Natural killer cell (primary cell): ENCODE data around the gene NUBPL. TPM values are rescaled to one million over a fixed set of nuclear protein-coding genes. Genes with fewer than 3 reads are reported as not detected.
A peak's percentile ranks its signal among the peaks of the same experiment; 100 is the strongest.

ENCODE experiments used
- ATAC-seq, 3 donors: fragments of 150-1000 bp in 2 of 3; fragments of 200-7000 bp in 1 of 3; cut with Tn5 transposase; 1 replicate in 1 of 3; 2 replicates in 2 of 3; pipeline ENCODE4 v1.10.0; 2021; ENCODE audit warnings: mild to moderate bottlenecking in 2 of 3, moderate library complexity in 2 of 3
- DNase-seq, 2 donors: peaks; one replicate each; pipeline versions ENCODE4 v3.0.0 to v3.0.0-alpha.2; 2013 to 2021; ENCODE audit warnings: mixed read lengths in 1 of 2
- H3K27ac ChIP-seq: one replicate; pipeline ENCODE4 v1.5.1; 2013; ENCODE audit warnings: mild to moderate bottlenecking, low read length
- H3K27me3 ChIP-seq: one replicate; pipeline ENCODE4 v1.6.1; 2013; ENCODE audit warnings: low read length; ENCODE audit not compliant: control insufficient read depth, insufficient read depth
- H3K36me3 ChIP-seq: one replicate; pipeline ENCODE4 v1.6.1; 2013; ENCODE audit warnings: low read length; ENCODE audit not compliant: control insufficient read depth, insufficient read depth
- H3K4me1 ChIP-seq: one replicate; pipeline ENCODE4 v1.6.1; 2013; ENCODE audit warnings: low read length; ENCODE audit not compliant: control insufficient read depth, insufficient read depth
- H3K4me3 ChIP-seq: one replicate; pipeline ENCODE4 v1.5.1; 2013; ENCODE audit warnings: low read length
- H3K9me3 ChIP-seq: one replicate; pipeline ENCODE4 v1.6.1; 2013; ENCODE audit warnings: low read length; ENCODE audit not compliant: control insufficient read depth, insufficient read depth
- H3K27ac Mint-ChIP-seq, 2 donors: one replicate each; pipeline ENCODE4 v1.8.0; 2022; ENCODE audit warnings: mild to moderate bottlenecking in 2 of 2, mixed read lengths in 2 of 2, moderate library complexity in 1 of 2
- H3K27me3 Mint-ChIP-seq, 2 donors: one replicate each; pipeline ENCODE4 v1.8.0; 2022; ENCODE audit warnings: low read depth in 2 of 2, mixed read lengths in 2 of 2
- H3K36me3 Mint-ChIP-seq: one replicate; pipeline ENCODE4 v1.8.0; 2022; ENCODE audit warnings: mixed read lengths
- H3K4me1 Mint-ChIP-seq, 2 donors: one replicate each; pipeline ENCODE4 v1.8.0; 2022; ENCODE audit warnings: mixed read lengths in 2 of 2
- H3K4me3 Mint-ChIP-seq: one replicate; pipeline ENCODE4 v1.8.0; 2022; ENCODE audit warnings: mild to moderate bottlenecking, moderate library complexity, mixed read lengths
- H3K9me3 Mint-ChIP-seq, 2 donors: one replicate each; pipeline ENCODE4 v1.8.0; 2022; ENCODE audit warnings: mixed read lengths in 2 of 2
- CTCF ChIP-seq: fragments of 200-600 bp; IDR thresholded peaks from one replicate; pipeline ENCODE4 v1.8.0; 2022; ENCODE audit warnings: antibody characterized with exemption
- WGBS: methylation state at CpG from one replicate; pipeline ENCODE4 v1.1.7; 2013; ENCODE audit warnings: missing lambda C conversion rate; ENCODE audit not compliant: insufficient coverage; 5-methylcytosine and 5-hydroxymethylcytosine counted together
- intact Hi-C: fragments of 100-400 bp; cut with micrococcal nuclease; formaldehyde crosslinking; loops from one replicate; pipeline ENCODE4 v1.14.2; 2022
- total RNA-seq, 4 donors: library from RNA; stranded (reverse); fragments of 120-200 nt in 1 of 4; gene quantifications; one replicate each; pipeline versions ENCODE4 v1.2.3 to v1.2.4, GENCODE V29; 2013 to 2022

NUBPL gene
- total RNA-seq, 3 donors from 2014 or later (not counting 1 experiment from before 2014, with no cell fraction given), result 7.1 to 8.5 (median 7.5) TPM

GRCh38 chr14:31529053-31529452 lies 32.2 kb upstream of the NUBPL start:
- H3K4me1 ChIP-seq, result no peaks in the 10 kb centered on the region
- no peak overlapping the region for H3K27ac ChIP-seq
- Mint-ChIP-seq H3K27me3 (no peaks in the 10 kb centered on the region), H3K36me3 (no peaks in the 10 kb centered on the region), H3K27ac (no peak overlapping the region), H3K4me3 (no peak overlapping the region), H3K4me1 (no peaks in the 10 kb centered on the region), H3K9me3 (no peaks in the 10 kb centered on the region)
- no peak overlapping the region for H3K4me3 ChIP-seq
- H3K27me3 ChIP-seq, result no peaks in the 10 kb centered on the region
- DNase-seq, result no peak
- 93% methylated on average over 1 of the region's 1 CpG for WGBS
- TF ChIP-seq CTCF, result no peak
- H3K36me3 ChIP-seq, result no peaks in the 10 kb centered on the region
- no peaks in the 10 kb centered on the region for H3K9me3 ChIP-seq
- intact Hi-C loops, result no loop called here
- ATAC-seq, result peak in 1 of 3 donors; percentile 24

- no peak overlapping the region for H3K4me3 Mint-ChIP-seq
Observed at GRCh38 chr14:31530136-31530535, 31.1 kb upstream of the NUBPL start.

GRCh38 chr14:31536201-31536960 lies 24.8 kb upstream of the NUBPL start:
- no peak for DNase-seq
- H3K27me3 Mint-ChIP-seq, result peaks cover 9 to 28% of the 10 kb centered on the region in 2 donors
- no peaks in the 10 kb centered on the region for H3K9me3 Mint-ChIP-seq

More at GRCh38 chr14:31530136-31530535, 31.1 kb upstream of the NUBPL start:
- ATAC-seq, result no peak
- Mint-ChIP-seq H3K9me3 (no peaks in the 10 kb centered on the region), H3K4me1 (no peaks in the 10 kb centered on the region), H3K36me3 (no peaks in the 10 kb centered on the region), H3K27me3 (peaks cover 0 to 4% of the 10 kb centered on the region in 2 donors), H3K27ac (no peak overlapping the region)
- H3K4me1 ChIP-seq, result no peaks in the 10 kb centered on the region
- H3K4me3 ChIP-seq, result no peak overlapping the region
- no peak overlapping the region for H3K27ac ChIP-seq
- intact Hi-C loops, result no loop called here
- H3K9me3 ChIP-seq, result no peaks in the 10 kb centered on the region
- WGBS, result 61% methylated on average over 6 of the region's 7 CpGs
- no peak for DNase-seq
- H3K27me3 ChIP-seq, result no peaks in the 10 kb centered on the region
- H3K36me3 ChIP-seq, result no peaks in the 10 kb centered on the region
- TF ChIP-seq CTCF, result no peak

More at GRCh38 chr14:31536201-31536960, 24.8 kb upstream of the NUBPL start:
- H3K27me3 ChIP-seq, result no peaks in the 10 kb centered on the region
- Mint-ChIP-seq H3K4me1 (no peaks in the 10 kb centered on the region), H3K36me3 (no peaks in the 10 kb centered on the region), H3K4me3 (no peak overlapping the region), H3K27ac (no peak overlapping the region)
- no peaks in the 10 kb centered on the region for H3K4me1 ChIP-seq
- intact Hi-C loops, result no loop called here
- no peak overlapping the region for H3K4me3 ChIP-seq
- ATAC-seq, result no peak
- WGBS, result 86% methylated on average over 4 of the region's 5 CpGs
- no peak for TF ChIP-seq CTCF
- no peaks in the 10 kb centered on the region for H3K9me3 ChIP-seq
- H3K27ac ChIP-seq, result no peak overlapping the region
- no peaks in the 10 kb centered on the region for H3K36me3 ChIP-seq
